Calu3 (cell line): ENCODE data around the gene SIRPA. TPM values are rescaled to one million over a fixed set of nuclear protein-coding genes. Genes with fewer than 3 reads are reported as not detected.

Experiments used
- BruUV-seq: library from RNA; stranded (reverse); fragments of 400-500 nt; replicated peaks from 2 replicates; lab custom pipeline; 2021; lab: Mats Ljungman, UMichigan
- CTCF ChIA-PET: fragments of 300-600 bp; sonication (Branson Sonifier 250); formaldehyde crosslinking; loops from one replicate; lab custom pipeline; 2022; ENCODE audit warnings: antibody characterized with exemption; lab: Charles Lee
- DNase-seq: peaks from one replicate; pipeline ENCODE4 v3.0.0; 2022
- H3K27ac Mint-ChIP-seq: one replicate; pipeline ENCODE4 v1.8.0; 2022; ENCODE audit warnings: mixed read lengths; ENCODE audit not compliant: unreplicated experiment
- H3K27me3 Mint-ChIP-seq: one replicate; pipeline ENCODE4 v1.8.0; 2022; ENCODE audit warnings: mixed read lengths; ENCODE audit not compliant: unreplicated experiment
- H3K36me3 Mint-ChIP-seq: one replicate; pipeline ENCODE4 v1.8.0; 2022; ENCODE audit warnings: mild to moderate bottlenecking, moderate library complexity, mixed read lengths; ENCODE audit not compliant: insufficient read depth, unreplicated experiment
- H3K4me1 Mint-ChIP-seq: one replicate; pipeline ENCODE4 v1.8.0; 2022; ENCODE audit warnings: mild to moderate bottlenecking, low read depth, mixed read lengths; ENCODE audit not compliant: unreplicated experiment
- H3K4me3 Mint-ChIP-seq: one replicate; pipeline ENCODE4 v1.8.0; 2022; ENCODE audit warnings: mild to moderate bottlenecking, low read depth, moderate library complexity, mixed read lengths; ENCODE audit not compliant: unreplicated experiment
- H3K9me3 Mint-ChIP-seq: one replicate; pipeline ENCODE4 v1.8.0; 2022; ENCODE audit warnings: low read depth, mixed read lengths; ENCODE audit not compliant: unreplicated experiment
- CTCF ChIP-seq: fragments of 200-600 bp; IDR thresholded peaks from one replicate; pipeline ENCODE4 v1.8.0; 2022; ENCODE audit warnings: antibody characterized with exemption; ENCODE audit not compliant: unreplicated experiment
- intact Hi-C: fragments of 100-400 bp; cut with micrococcal nuclease; formaldehyde crosslinking; loops from one replicate; pipeline ENCODE4 v1.10.0; 2022; ENCODE audit not compliant: unreplicated experiment
- total RNA-seq: library from RNA; stranded (reverse); gene quantifications from 2 replicates; pipeline ENCODE4 v1.2.3, GENCODE V29; 2022

Gene SIRPA
- total RNA-seq, 1 experiment from 2014 or later, result 24.0 TPM

- intact Hi-C loops, result no loop called here
- Mint-ChIP-seq H3K9me3 (no peaks in the 10 kb centered on the region), H3K4me1 (no peaks in the 10 kb centered on the region), H3K36me3 (no peaks in the 10 kb centered on the region), H3K27me3 (no peaks in the 10 kb centered on the region), H3K27ac (no peak overlapping the region), H3K4me3 (no peak overlapping the region)
- no peak for TF ChIP-seq CTCF
- BruUV-seq, result no TSS peak
- CTCF ChIA-PET, result no interaction called here
- DNase-seq, result no peak
Observed at GRCh38 chr20:1854246-1854645, 41.0 kb upstream of the SIRPA start.

- Mint-ChIP-seq H3K27ac (no peak overlapping the region), H3K36me3 (no peaks in the 10 kb centered on the region), H3K4me3 (no peak overlapping the region), H3K9me3 (no peaks in the 10 kb centered on the region), H3K4me1 (no peaks in the 10 kb centered on the region), H3K27me3 (no peaks in the 10 kb centered on the region)
- DNase-seq, result no peak
- TF ChIP-seq CTCF, result no peak
- CTCF ChIA-PET, result no interaction called here
- intact Hi-C loops, result no loop called here
- BruUV-seq, result no TSS peak
Observed at GRCh38 chr20:1855109-1855508, 40.1 kb upstream of the SIRPA start.

- no peaks in the 10 kb centered on the region for H3K9me3 Mint-ChIP-seq
- CTCF ChIA-PET, result no interaction called here
- BruUV-seq, result no TSS peak
- no peak overlapping the region for H3K4me3 Mint-ChIP-seq
- DNase-seq, result no peak
- intact Hi-C loops, result no loop called here
- H3K4me1 Mint-ChIP-seq, result no peaks in the 10 kb centered on the region
- no peaks in the 10 kb centered on the region for H3K36me3 Mint-ChIP-seq
- no peak for TF ChIP-seq CTCF
- no peak overlapping the region for H3K27ac Mint-ChIP-seq
- no peaks in the 10 kb centered on the region for H3K27me3 Mint-ChIP-seq
Observed at GRCh38 chr20:1855690-1856089, 39.5 kb upstream of the SIRPA start.

- no peak overlapping the region for H3K27ac Mint-ChIP-seq
- CTCF ChIA-PET, result no interaction called here
Observed at GRCh38 chr20:1856424-1856823, 38.8 kb upstream of the SIRPA start.

More at GRCh38 chr20:1856424-1856823, 38.8 kb upstream of the SIRPA start:
- BruUV-seq, result no TSS peak
- Mint-ChIP-seq H3K4me1 (no peaks in the 10 kb centered on the region), H3K27me3 (no peaks in the 10 kb centered on the region), H3K4me3 (no peak overlapping the region), H3K9me3 (no peaks in the 10 kb centered on the region), H3K36me3 (no peaks in the 10 kb centered on the region)
- intact Hi-C loops, result no loop called here
- TF ChIP-seq CTCF, result no peak
- DNase-seq, result no peak
